HEK293 (cell line): ENCODE results near the gene ZNF732.

ENCODE experiments used
- CTCF ChIA-PET: fragments of 350-600 bp; formaldehyde crosslinking; extraction: SDS; loops from one replicate; lab custom pipeline; 2021; ENCODE audit warnings: antibody characterized with exemption; lab: Yijun Ruan, JAX
- POLR2A ChIA-PET: fragments of 300-600 bp; formaldehyde crosslinking; extraction: SDS; loops from one replicate; lab custom pipeline; 2020; ENCODE audit warnings: antibody characterized with exemption, inconsistent platforms; lab: Yijun Ruan, JAX
- H3K27ac ChIP-seq: fragments of 200-500 bp; sonication (Bioruptor generic); 2 replicates; pipeline ENCODE4 v1.5.1; 2014; ENCODE audit warnings: low read depth, low read length, control low read depth, inconsistent platforms; ENCODE audit errors: extremely low read depth
- H3K36me3 ChIP-seq, 2 experiments: fragments of 200-500 bp in 1 of 2; sonication (Bioruptor generic) in 1 of 2; 1 replicate in 1 of 2; 2 replicates in 1 of 2; pipeline ENCODE4 v1.5.1; 2014 to 2017; ENCODE audit warnings: inconsistent platforms in 2 of 2, low read length in 2 of 2; ENCODE audit not compliant: control insufficient read depth in 2 of 2, insufficient read depth in 1 of 2
- H3K4me1 ChIP-seq: fragments of 200-500 bp; sonication (Bioruptor generic); 2 replicates; pipeline ENCODE4 v1.5.1; 2014; ENCODE audit warnings: mild to moderate bottlenecking, low read length, inconsistent platforms; ENCODE audit not compliant: control insufficient read depth, insufficient read depth
- H3K4me3 ChIP-seq: 2 replicates; pipeline ENCODE4 v1.5.1; 2011; ENCODE audit warnings: low read depth, mild to moderate bottlenecking, control low read depth, low read length, moderate library complexity
- H3K9me3 ChIP-seq: fragments of 200-500 bp; sonication (Bioruptor generic); 2 replicates; pipeline ENCODE4 v1.5.1; 2014; ENCODE audit warnings: low read depth, low read length, inconsistent platforms; ENCODE audit not compliant: control insufficient read depth, insufficient read depth
- BCL11B ChIP-seq: fragments of 450-650 bp; formaldehyde crosslinking; IDR thresholded peaks from 2 replicates; pipeline ENCODE4 v1.5.1; 2016; ENCODE audit warnings: low read depth, missing biosample characterization, missing genetic modification characterization
- EGR2 ChIP-seq: fragments of 450-650 bp; formaldehyde crosslinking; IDR thresholded peaks from 2 replicates; pipeline ENCODE4 v1.5.1; 2016; ENCODE audit warnings: low read depth, missing biosample characterization, missing genetic modification characterization
- GLIS1 ChIP-seq: fragments of 450-650 bp; formaldehyde crosslinking; IDR thresholded peaks from 2 replicates; pipeline ENCODE4 v1.5.1; 2016; ENCODE audit warnings: missing biosample characterization, missing genetic modification characterization
- HIC1 ChIP-seq: fragments of 450-650 bp; formaldehyde crosslinking; IDR thresholded peaks from 2 replicates; pipeline ENCODE4 v1.5.1; 2016; ENCODE audit warnings: missing biosample characterization, missing genetic modification characterization
- KLF10 ChIP-seq: fragments of 450-650 bp; IDR thresholded peaks from 2 replicates; pipeline ENCODE4 v1.5.1; 2018; ENCODE audit warnings: missing biosample characterization, mild to moderate bottlenecking, missing genetic modification characterization
- MZF1 ChIP-seq: fragments of 450-650 bp; formaldehyde crosslinking; IDR thresholded peaks from 2 replicates; pipeline ENCODE4 v1.5.1; 2017; ENCODE audit warnings: missing biosample characterization, missing genetic modification characterization, borderline replicate concordance
- OVOL3 ChIP-seq: fragments of 450-650 bp; formaldehyde crosslinking; IDR thresholded peaks from 2 replicates; pipeline ENCODE4 v1.5.1; 2016; ENCODE audit warnings: missing biosample characterization, missing genetic modification characterization
- SALL2 ChIP-seq: fragments of 450-650 bp; formaldehyde crosslinking; IDR thresholded peaks from 2 replicates; pipeline ENCODE4 v1.5.0; 2017; ENCODE audit warnings: missing biosample characterization, mild to moderate bottlenecking, missing genetic modification characterization, borderline replicate concordance
- SP2 ChIP-seq: fragments of 450-650 bp; formaldehyde crosslinking; IDR thresholded peaks from 2 replicates; pipeline ENCODE4 v1.5.1; 2016; ENCODE audit warnings: missing biosample characterization, missing genetic modification characterization
- SP3 ChIP-seq: fragments of 450-650 bp; formaldehyde crosslinking; IDR thresholded peaks from 2 replicates; pipeline ENCODE4 v1.5.1; 2016; ENCODE audit warnings: missing biosample characterization, missing genetic modification characterization
- YY1 ChIP-seq: fragments of 450-650 bp; formaldehyde crosslinking; IDR thresholded peaks from 2 replicates; pipeline ENCODE4 v1.5.1; 2018; ENCODE audit warnings: missing biosample characterization, missing genetic modification characterization
- ZBTB21 ChIP-seq: fragments of 450-650 bp; formaldehyde crosslinking; IDR thresholded peaks from 2 replicates; pipeline ENCODE4 v1.5.1; 2017; ENCODE audit warnings: missing biosample characterization, missing genetic modification characterization
- ZFP3 ChIP-seq: fragments of 450-650 bp; formaldehyde crosslinking; IDR thresholded peaks from 2 replicates; pipeline ENCODE4 v1.5.1; 2016; ENCODE audit warnings: low read depth, missing biosample characterization, missing genetic modification characterization
- ZNF121 ChIP-seq: fragments of 450-650 bp; formaldehyde crosslinking; IDR thresholded peaks from 2 replicates; pipeline ENCODE4 v1.5.1; 2016; ENCODE audit warnings: missing biosample characterization, missing genetic modification characterization
- ZNF133 ChIP-seq: fragments of 450-650 bp; formaldehyde crosslinking; IDR thresholded peaks from 2 replicates; pipeline ENCODE4 v1.5.1; 2016; ENCODE audit warnings: missing biosample characterization, missing genetic modification characterization
- ZNF155 ChIP-seq: fragments of 450-650 bp; formaldehyde crosslinking; IDR thresholded peaks from 2 replicates; pipeline ENCODE4 v1.5.1; 2016; ENCODE audit warnings: missing biosample characterization, missing genetic modification characterization
- ZNF175 ChIP-seq: fragments of 450-650 bp; formaldehyde crosslinking; IDR thresholded peaks from 2 replicates; pipeline ENCODE4 v1.5.1; 2016; ENCODE audit warnings: missing biosample characterization, missing genetic modification characterization
- ZNF211 ChIP-seq: fragments of 450-650 bp; formaldehyde crosslinking; IDR thresholded peaks from 2 replicates; pipeline ENCODE4 v1.5.1; 2016; ENCODE audit warnings: low read depth, missing biosample characterization, missing genetic modification characterization
- ZNF37A ChIP-seq: fragments of 450-650 bp; IDR thresholded peaks from 2 replicates; pipeline ENCODE4 v1.5.1; 2018; ENCODE audit warnings: missing biosample characterization, missing genetic modification characterization
- ZNF394 ChIP-seq: fragments of 450-650 bp; formaldehyde crosslinking; IDR thresholded peaks from 2 replicates; pipeline ENCODE4 v1.5.1; 2016; ENCODE audit warnings: missing biosample characterization, missing genetic modification characterization, mild to moderate bottlenecking, moderate library complexity, borderline replicate concordance
- ZNF416 ChIP-seq: fragments of 450-650 bp; formaldehyde crosslinking; IDR thresholded peaks from 2 replicates; pipeline ENCODE4 v1.5.1; 2016; ENCODE audit warnings: missing biosample characterization, missing genetic modification characterization
- ZNF48 ChIP-seq: fragments of 450-650 bp; formaldehyde crosslinking; IDR thresholded peaks from 2 replicates; pipeline ENCODE4 v1.5.1; 2016; ENCODE audit warnings: missing biosample characterization, missing genetic modification characterization
- ZNF544 ChIP-seq: fragments of 450-650 bp; formaldehyde crosslinking; IDR thresholded peaks from 2 replicates; pipeline ENCODE4 v1.5.0; 2017; ENCODE audit warnings: missing biosample characterization, missing genetic modification characterization
- ZNF549 ChIP-seq: fragments of 450-650 bp; IDR thresholded peaks from 2 replicates; pipeline ENCODE4 v1.5.1; 2018; ENCODE audit warnings: missing biosample characterization, missing genetic modification characterization, mild to moderate bottlenecking, inconsistent platforms, moderate library complexity
- ZNF610 ChIP-seq: fragments of 450-650 bp; formaldehyde crosslinking; IDR thresholded peaks from 2 replicates; pipeline ENCODE4 v1.5.1; 2016; ENCODE audit warnings: missing biosample characterization, missing genetic modification characterization, borderline replicate concordance
- ZNF629 ChIP-seq: fragments of 450-650 bp; formaldehyde crosslinking; IDR thresholded peaks from 2 replicates; pipeline ENCODE4 v1.5.1; 2017; ENCODE audit warnings: missing biosample characterization, missing genetic modification characterization
- ZNF664 ChIP-seq: fragments of 450-650 bp; formaldehyde crosslinking; IDR thresholded peaks from 2 replicates; pipeline ENCODE4 v1.5.1; 2016; ENCODE audit warnings: missing biosample characterization, missing genetic modification characterization
- ZNF701 ChIP-seq: fragments of 450-650 bp; formaldehyde crosslinking; IDR thresholded peaks from 2 replicates; pipeline ENCODE4 v1.5.1; 2016; ENCODE audit warnings: missing biosample characterization, missing genetic modification characterization
- ZNF76 ChIP-seq: fragments of 450-650 bp; formaldehyde crosslinking; IDR thresholded peaks from 2 replicates; pipeline ENCODE4; 2016; ENCODE audit warnings: low read depth, missing biosample characterization, missing genetic modification characterization, borderline replicate concordance
- ZNF792 ChIP-seq: fragments of 450-650 bp; formaldehyde crosslinking; IDR thresholded peaks from 2 replicates; pipeline ENCODE4 v1.5.1; 2016; ENCODE audit warnings: missing biosample characterization, missing genetic modification characterization
- ZSCAN4 ChIP-seq: fragments of 450-650 bp; formaldehyde crosslinking; IDR thresholded peaks from 2 replicates; pipeline ENCODE4 v1.5.1; 2017; ENCODE audit warnings: missing biosample characterization, missing genetic modification characterization
- ZXDB ChIP-seq: fragments of 450-650 bp; formaldehyde crosslinking; IDR thresholded peaks from 2 replicates; pipeline ENCODE4 v1.5.1; 2016; ENCODE audit warnings: missing biosample characterization, missing genetic modification characterization

Gene ZNF732

GRCh38 chr4:340011-340410 is 34.7 kb upstream of the ZNF732 start (continued):
- no peak for TF ChIP-seq ZNF792 (tag by site-specific recombination)
- TF ChIP-seq ZSCAN4 (tag by site-specific recombination), result no peak
- no peak for TF ChIP-seq ZNF629 (tag by site-specific recombination)
- TF ChIP-seq ZXDB (tag by site-specific recombination), result no peak
- no peak for TF ChIP-seq KLF10 (tag by site-specific recombination)
- TF ChIP-seq ZNF121 (tag by site-specific recombination), result no peak

GRCh38 chr4:338759-339097 is 33.5 kb upstream of the ZNF732 start:
- H3K9me3 ChIP-seq, result no peaks in the 10 kb centered on the region
- CTCF ChIA-PET, result no interaction called here
- TF ChIP-seq GLIS1 (tag by site-specific recombination), result no peak
- TF ChIP-seq ZNF394 (tag by site-specific recombination), result no peak
- no peak for TF ChIP-seq ZNF175 (tag by site-specific recombination)
- no peak for TF ChIP-seq ZBTB21
- no peak for TF ChIP-seq MZF1 (tag by site-specific recombination)
- TF ChIP-seq EGR2, result no peak
- no peak for TF ChIP-seq OVOL3 (tag by site-specific recombination)
- TF ChIP-seq, all 188 proteins: peak for 0
- H3K4me3 ChIP-seq, result peak overlapping the region; percentile 65; the same call in 1 of the 2 replicates
- no peaks in the 10 kb centered on the region for H3K4me1 ChIP-seq
- H3K36me3 ChIP-seq, result no peaks in the 10 kb centered on the region
- POLR2A ChIA-PET, result no interaction called here
- H3K27ac ChIP-seq, result no peak overlapping the region

- Histone ChIP-seq H3K36me3 (no peaks in the 10 kb centered on the region), H3K4me1 (no peaks in the 10 kb centered on the region), H3K4me3 (peak overlapping the region; percentile 65), H3K9me3 (no peaks in the 10 kb centered on the region), H3K27ac (peak overlapping the region; percentile 50; the same call in 1 of the 2 replicates)
- ChIA-PET POLR2A (interaction anchor here (0.5 kb wide), 1 partner anchor 305 kb away, joined by 4 read pairs; no protein-coding TSS in a partner anchor), CTCF (no interaction called here)
- TF ChIP-seq ZFP3 (tag by site-specific recombination) (no peak), BCL11B (no peak), SALL2 (tag by site-specific recombination) (no peak), HIC1 (tag by site-specific recombination) (no peak), ZNF544 (tag by site-specific recombination) (no peak), ZNF211 (tag by site-specific recombination) (no peak), ZNF664 (tag by site-specific recombination) (no peak), ZNF549 (tag by site-specific recombination) (no peak), ZNF37A (tag by site-specific recombination) (no peak), YY1 (no peak), SP2 (no peak), SP3 (tag by site-specific recombination) (no peak), ZNF76 (no peak), ZNF133 (no peak), ZNF48 (tag by site-specific recombination) (no peak), ZNF416 (no peak), ZNF155 (no peak), ZNF610 (tag by site-specific recombination) (no peak), ZNF701 (no peak)
Measured at GRCh38 chr4:337932-338758, 32.9 kb upstream of the ZNF732 start.
